ENCODE data around the gene NSMF.

NSMF gene

DNA sequence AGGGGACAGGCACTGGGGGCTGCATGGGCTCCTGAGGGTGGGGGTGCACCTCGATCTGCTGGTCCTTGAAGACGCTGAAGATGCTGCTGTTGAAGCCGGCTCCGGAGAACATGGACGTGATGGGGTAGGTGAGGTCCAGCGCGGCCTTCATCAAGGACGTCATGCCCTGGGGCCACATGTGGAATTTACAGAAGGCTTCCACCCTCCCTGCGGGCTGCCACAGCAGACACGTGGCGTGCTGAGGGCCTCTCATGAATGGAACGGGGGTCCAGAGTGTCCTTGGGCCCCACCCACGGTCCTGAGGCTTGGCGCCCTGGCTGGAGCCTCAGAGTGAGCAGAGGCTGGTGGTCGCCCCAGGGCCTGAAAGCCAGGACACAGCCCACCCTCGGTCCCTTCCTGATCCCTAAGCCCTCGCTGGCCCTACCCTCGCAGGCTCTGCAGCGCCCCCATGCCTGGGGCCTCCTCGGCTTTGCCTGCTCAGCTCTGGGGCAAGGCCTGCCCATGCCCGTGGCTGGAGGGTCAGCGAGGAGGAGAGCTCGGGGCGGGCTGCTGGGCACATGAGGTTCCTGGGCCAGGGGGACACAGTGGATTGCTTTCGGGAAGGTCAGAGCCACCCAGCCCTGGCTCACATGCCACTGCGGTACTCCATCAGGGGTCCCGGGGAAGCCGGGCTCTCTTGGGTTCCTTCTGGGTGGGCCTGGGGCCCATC is 5.3 kb upstream of the NSMF start:
- Histone ChIP-seq H3K4me1 (ENCODE audit: control extremely low read depth in 1 of 4, control insufficient read depth in 4 of 4, insufficient read depth in 4 of 4, low read length in 3 of 4) (peaks cover 3 to 44% (median 37%) of the 10 kb centered on the region in 4 experiments), H3K9me3 (ENCODE audit: control extremely low read depth in 1 of 5, control insufficient read depth in 4 of 5, insufficient read depth in 2 of 5, low read depth in 1 of 5, low read length in 4 of 5) (peaks cover 0 to 28% (median 0%) of the 10 kb centered on the region in 5 experiments), H3K36me3 (ENCODE audit: control insufficient read depth in 4 of 4, insufficient read depth in 4 of 4, low read length in 3 of 4) (no peaks in the 10 kb centered on the region), H3K4me3 (ENCODE audit: control insufficient read depth in 1 of 7, extremely low read depth in 1 of 7, insufficient read depth in 4 of 7, low read depth in 2 of 7, low read length in 6 of 7) (no peak overlapping the region), H3K27ac (ENCODE audit: insufficient read depth in 1 of 2, low read depth in 1 of 2, low read length in 2 of 2, poor library complexity in 1 of 2, severe bottlenecking in 2 of 2) (no peak overlapping the region), H3K27me3 (replicated peaks in 2 of 5; ENCODE audit: control insufficient read depth in 4 of 5, insufficient read depth in 5 of 5, low read length in 4 of 5) (peaks cover 0 to 27% (median 3%) of the 10 kb centered on the region in 5 experiments)
- DNase-seq, result no peak
- POLR2A ChIA-PET, result no interaction called here
- 97% methylated on average over 22 of the region's 28 CpGs for WGBS (ENCODE audit: insufficient coverage)
- CTCF ChIA-PET, result interaction anchor here (0.6 kb wide), 1 partner anchor 220 kb away, joined by 3 read pairs; no protein-coding TSS in a partner anchor

DNA sequence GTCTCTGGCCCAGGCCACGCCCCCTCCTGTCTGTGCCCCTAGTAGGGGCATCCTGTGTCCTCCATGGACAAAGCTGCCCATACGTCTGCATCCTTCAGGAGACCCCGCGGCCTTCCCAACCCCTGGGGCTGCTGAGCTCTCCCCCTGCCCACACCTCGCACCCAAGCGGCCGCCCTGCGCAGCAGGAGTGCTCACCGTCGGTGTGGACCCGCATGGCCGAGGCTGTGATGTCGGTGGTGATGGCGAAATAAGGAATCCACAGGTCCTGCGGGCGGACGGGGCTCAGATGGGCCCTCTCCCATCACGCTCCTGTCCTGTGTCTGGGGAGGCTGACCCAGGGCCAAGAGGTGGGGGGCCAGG is 4.8 kb upstream of the NSMF start:
- DNase-seq, result no peak
- no peak overlapping the region for H3K4me3 ChIP-seq (ENCODE audit: control insufficient read depth in 1 of 7, extremely low read depth in 1 of 7, insufficient read depth in 4 of 7, low read depth in 2 of 7, low read length in 6 of 7)
- ChIA-PET POLR2A (no interaction called here), CTCF (interaction anchor here (1.0 kb wide), 1 partner anchor 41 kb away, joined by 3 read pairs; the partner anchor contains the start of genes EXD3 and NOXA1)
- no peak overlapping the region for H3K27ac ChIP-seq (ENCODE audit: insufficient read depth in 1 of 2, low read depth in 1 of 2, low read length in 2 of 2, poor library complexity in 1 of 2, severe bottlenecking in 2 of 2)
- H3K9me3 ChIP-seq (ENCODE audit: control extremely low read depth in 1 of 5, control insufficient read depth in 4 of 5, insufficient read depth in 2 of 5, low read depth in 1 of 5, low read length in 4 of 5), result peaks cover 0 to 28% (median 0%) of the 10 kb centered on the region in 5 experiments
- no peaks in the 10 kb centered on the region for H3K36me3 ChIP-seq (ENCODE audit: control insufficient read depth in 4 of 4, insufficient read depth in 4 of 4, low read length in 3 of 4)
- H3K27me3 ChIP-seq (replicated peaks in 2 of 5; ENCODE audit: control insufficient read depth in 4 of 5, insufficient read depth in 5 of 5, low read length in 4 of 5), result peaks cover 0 to 27% (median 3%) of the 10 kb centered on the region in 5 experiments
- H3K4me1 ChIP-seq (ENCODE audit: control extremely low read depth in 1 of 4, control insufficient read depth in 4 of 4, insufficient read depth in 4 of 4, low read length in 3 of 4), result peaks cover 0 to 41% (median 38%) of the 10 kb centered on the region in 4 experiments
- WGBS (ENCODE audit: insufficient coverage), result 97% methylated on average over 8 of the region's 18 CpGs

DNA sequence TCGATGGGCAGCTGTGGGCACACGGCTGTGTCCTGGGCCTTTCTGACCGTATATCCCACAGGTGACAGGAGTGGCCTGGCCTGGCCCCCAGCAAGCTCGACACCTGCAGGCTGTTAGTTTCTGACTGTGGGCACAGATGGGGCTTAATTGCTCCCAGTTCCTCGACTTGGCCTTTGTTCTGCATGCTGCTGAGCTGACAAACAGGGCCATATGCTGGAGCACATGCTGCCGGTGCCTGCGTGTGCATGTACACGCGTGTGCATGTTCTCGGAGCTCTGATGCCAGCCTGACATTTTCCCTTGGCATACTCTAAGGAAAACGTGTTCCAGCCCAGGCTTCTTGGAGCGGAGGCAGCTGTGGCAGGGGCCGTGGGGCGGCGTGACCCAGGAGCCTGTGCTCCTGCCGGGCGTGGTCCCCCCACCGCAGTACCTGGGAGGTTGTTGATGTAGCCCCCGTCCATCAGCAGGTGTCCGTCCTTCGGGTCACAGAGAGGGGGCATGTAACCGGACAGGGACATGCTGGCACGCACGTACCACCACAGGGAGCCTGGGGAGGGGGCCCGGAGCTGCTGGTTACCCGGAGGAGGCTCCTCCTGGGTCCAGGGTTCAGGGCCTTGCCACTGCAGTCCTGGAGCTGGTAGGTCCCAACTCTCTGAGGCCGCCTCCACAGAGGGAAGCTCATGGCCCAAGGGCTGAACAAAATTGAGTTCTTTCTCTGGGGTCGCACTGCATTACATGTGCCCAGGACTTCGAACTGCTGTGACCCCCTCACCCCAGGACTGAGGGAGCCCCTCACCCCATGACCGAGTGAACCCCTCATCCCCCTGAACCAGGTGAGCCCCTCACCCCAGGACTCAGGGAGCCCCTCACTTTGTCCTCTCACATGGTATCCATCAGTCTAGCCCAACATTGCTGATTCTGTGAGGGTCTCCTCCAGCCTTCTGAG is 4.1 kb upstream of the NSMF start:
- DNase-seq, result no peak
- Histone ChIP-seq H3K4me1 (ENCODE audit: control extremely low read depth in 1 of 4, control insufficient read depth in 4 of 4, insufficient read depth in 4 of 4, low read length in 3 of 4) (peaks cover 0 to 45% (median 43%) of the 10 kb centered on the region in 4 experiments), H3K36me3 (ENCODE audit: control insufficient read depth in 4 of 4, insufficient read depth in 4 of 4, low read length in 3 of 4) (no peaks in the 10 kb centered on the region), H3K9me3 (ENCODE audit: control extremely low read depth in 1 of 5, control insufficient read depth in 4 of 5, insufficient read depth in 2 of 5, low read depth in 1 of 5, low read length in 4 of 5) (peaks cover 0 to 28% (median 0%) of the 10 kb centered on the region in 5 experiments), H3K4me3 (ENCODE audit: control insufficient read depth in 1 of 7, extremely low read depth in 1 of 7, insufficient read depth in 4 of 7, low read depth in 2 of 7, low read length in 6 of 7) (no peak overlapping the region), H3K27ac (ENCODE audit: insufficient read depth in 1 of 2, low read depth in 1 of 2, low read length in 2 of 2, poor library complexity in 1 of 2, severe bottlenecking in 2 of 2) (no peak overlapping the region), H3K27me3 (replicated peaks in 2 of 5; ENCODE audit: control insufficient read depth in 4 of 5, insufficient read depth in 5 of 5, low read length in 4 of 5) (peaks cover 0 to 26% (median 2%) of the 10 kb centered on the region in 5 experiments)
- POLR2A ChIA-PET, result no interaction called here
- CTCF ChIA-PET, result interaction anchor here (1.0 to 1.1 kb wide), 3 partner anchors 11 to 40 kb away, joined by 3 read pairs; partner anchors contain the start of genes EXD3 and NOXA1
- 93% methylated on average over 30 of the region's 30 CpGs for WGBS (ENCODE audit: insufficient coverage)

DNA sequence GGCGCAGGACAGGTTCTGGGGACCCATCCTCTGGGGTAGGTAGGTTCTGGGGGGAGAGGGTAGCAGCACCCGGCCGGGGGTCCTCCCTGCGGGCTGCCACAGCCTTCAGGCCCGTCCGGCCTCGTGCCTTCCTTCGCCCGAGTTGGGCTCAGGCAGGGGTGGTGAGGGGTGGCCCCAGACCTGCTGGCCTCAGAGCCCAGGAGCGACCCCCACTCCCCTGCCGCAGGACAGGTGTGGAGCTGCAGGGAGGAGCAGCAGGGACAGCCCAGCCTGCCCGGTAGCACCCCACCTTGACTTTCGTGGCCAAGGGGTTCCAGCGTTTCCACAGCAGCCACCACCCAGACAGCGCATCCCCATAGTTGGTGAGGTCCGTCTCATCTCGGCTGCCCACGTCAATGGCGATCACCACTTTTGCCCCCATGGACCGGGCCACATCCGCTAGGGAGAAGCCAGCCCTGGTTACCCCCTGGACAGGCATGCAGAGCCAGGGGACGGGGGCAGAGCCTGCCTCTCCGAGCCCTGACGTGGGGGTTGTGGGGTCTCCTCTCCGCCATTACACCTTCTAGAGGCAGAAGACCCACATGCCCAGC is 3.4 kb upstream of the NSMF start:
- Histone ChIP-seq H3K27ac (ENCODE audit: insufficient read depth in 1 of 2, low read depth in 1 of 2, low read length in 2 of 2, poor library complexity in 1 of 2, severe bottlenecking in 2 of 2) (no peak overlapping the region), H3K36me3 (ENCODE audit: control insufficient read depth in 4 of 4, insufficient read depth in 4 of 4, low read length in 3 of 4) (peaks cover 0 to under 1% (median 0%) of the 10 kb centered on the region in 4 experiments), H3K27me3 (replicated peaks in 2 of 5; ENCODE audit: control insufficient read depth in 4 of 5, insufficient read depth in 5 of 5, low read length in 4 of 5) (peaks cover 0 to 21% (median 0%) of the 10 kb centered on the region in 5 experiments), H3K9me3 (ENCODE audit: control extremely low read depth in 1 of 5, control insufficient read depth in 4 of 5, insufficient read depth in 2 of 5, low read depth in 1 of 5, low read length in 4 of 5) (peaks cover 0 to 28% (median 0%) of the 10 kb centered on the region in 5 experiments), H3K4me1 (ENCODE audit: control extremely low read depth in 1 of 4, control insufficient read depth in 4 of 4, insufficient read depth in 4 of 4, low read length in 3 of 4) (peaks cover 0 to 50% (median 48%) of the 10 kb centered on the region in 4 experiments), H3K4me3 (ENCODE audit: control insufficient read depth in 1 of 7, extremely low read depth in 1 of 7, insufficient read depth in 4 of 7, low read depth in 2 of 7, low read length in 6 of 7) (peak overlapping the region in 2 of 7 experiments; percentile 42 to 54)
- no peak for DNase-seq
- 93% methylated on average over 23 of the region's 25 CpGs for WGBS (ENCODE audit: insufficient coverage)
- ChIA-PET POLR2A (interaction anchor here (1.0 kb wide), 1 partner anchor 8 kb away, joined by 3 read pairs; no protein-coding TSS in a partner anchor), CTCF (interaction anchor here (1.0 to 1.1 kb wide), 2 partner anchors 11 to 17 kb away, joined by 3 read pairs; no protein-coding TSS in a partner anchor)

DNA sequence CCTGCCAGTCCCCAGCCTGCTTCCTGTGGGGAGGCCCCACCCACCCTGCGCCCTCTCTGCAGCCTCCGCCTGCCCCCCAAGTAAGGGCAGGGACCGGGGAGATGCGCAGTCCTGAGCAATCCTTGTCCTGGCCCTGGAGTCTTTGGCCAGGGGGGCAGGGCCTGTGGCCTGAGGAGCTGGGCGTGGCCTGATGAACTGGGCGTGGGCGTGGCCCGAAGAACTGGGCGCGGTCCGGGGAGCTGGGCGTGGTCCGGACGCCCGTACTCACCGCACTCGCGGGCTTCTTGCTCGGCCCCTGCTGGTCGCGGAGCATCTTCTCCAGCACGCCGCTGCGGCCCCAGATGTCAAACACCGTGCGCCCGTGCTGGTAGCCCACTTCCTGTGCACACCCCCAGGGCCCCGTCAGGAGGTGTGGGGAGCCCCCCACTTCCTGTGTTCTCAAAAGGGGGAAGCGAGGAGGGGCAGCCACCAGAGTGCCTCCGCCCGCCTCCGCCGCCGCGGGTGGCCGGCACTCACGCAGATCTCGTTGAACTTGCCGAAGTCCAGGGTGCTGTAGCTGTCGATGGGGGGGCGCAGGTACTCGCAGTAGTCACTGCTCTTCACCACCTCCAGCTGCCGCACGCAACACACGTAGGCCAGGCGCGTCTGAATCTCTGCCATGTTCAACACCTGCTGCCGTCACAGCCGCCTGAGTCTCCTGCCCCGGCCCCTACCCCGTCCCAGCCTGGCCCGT is 2.7 kb upstream of the NSMF start:
- 14% methylated on average over 50 of the region's 52 CpGs for WGBS (ENCODE audit: insufficient coverage)
- H3K9me3 ChIP-seq (ENCODE audit: control extremely low read depth in 1 of 5, control insufficient read depth in 4 of 5, insufficient read depth in 2 of 5, low read depth in 1 of 5, low read length in 4 of 5), result peaks cover 0 to 28% (median 0%) of the 10 kb centered on the region in 5 experiments
- POLR2A ChIA-PET, result interaction anchor here (0.7 to 1.0 kb wide), 2 partner anchors 9 to 422 kb away, joined by 3 read pairs; no protein-coding TSS in a partner anchor
- peaks cover 0 to 54% (median 48%) of the 10 kb centered on the region in 4 experiments for H3K4me1 ChIP-seq (ENCODE audit: control extremely low read depth in 1 of 4, control insufficient read depth in 4 of 4, insufficient read depth in 4 of 4, low read length in 3 of 4)
- peaks cover 0 to 8% (median 0%) of the 10 kb centered on the region in 4 experiments for H3K36me3 ChIP-seq (ENCODE audit: control insufficient read depth in 4 of 4, insufficient read depth in 4 of 4, low read length in 3 of 4)
- H3K27me3 ChIP-seq (replicated peaks in 2 of 5; ENCODE audit: control insufficient read depth in 4 of 5, insufficient read depth in 5 of 5, low read length in 4 of 5), result peaks cover 0 to 15% (median 0%) of the 10 kb centered on the region in 5 experiments
- H3K4me3 ChIP-seq (ENCODE audit: control insufficient read depth in 1 of 7, extremely low read depth in 1 of 7, insufficient read depth in 4 of 7, low read depth in 2 of 7, low read length in 6 of 7), result peak overlapping the region in 3 of 7 experiments; percentile 36 to 55 (median 54)
- no peak overlapping the region for H3K27ac ChIP-seq (ENCODE audit: insufficient read depth in 1 of 2, low read depth in 1 of 2, low read length in 2 of 2, poor library complexity in 1 of 2, severe bottlenecking in 2 of 2)
- CTCF ChIA-PET, result no interaction called here
- peak; percentile 94 to 98 (median 98) for DNase-seq

DNA sequence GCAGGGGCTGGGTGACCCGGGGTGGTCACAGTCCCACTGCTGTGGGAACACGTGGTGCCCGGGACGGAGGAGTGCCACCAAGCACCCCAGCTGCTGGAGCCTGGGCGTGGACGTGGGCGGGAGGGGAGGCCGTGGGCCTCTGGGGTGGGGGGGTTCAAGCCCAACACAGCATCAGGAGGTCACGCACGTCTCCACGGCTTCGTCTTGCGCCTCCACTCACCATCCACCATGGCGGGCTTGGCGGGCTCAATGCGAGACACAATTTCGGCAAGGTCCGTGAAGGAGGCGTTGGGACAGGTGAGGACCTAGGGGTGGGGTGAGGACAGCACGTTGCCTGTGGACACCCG is 2.2 kb upstream of the NSMF start:
- CTCF ChIA-PET, result no interaction called here
- Histone ChIP-seq H3K9me3 (ENCODE audit: control extremely low read depth in 1 of 5, control insufficient read depth in 4 of 5, insufficient read depth in 2 of 5, low read depth in 1 of 5, low read length in 4 of 5) (peaks cover 0 to 25% (median 0%) of the 10 kb centered on the region in 5 experiments), H3K4me1 (ENCODE audit: control extremely low read depth in 1 of 4, control insufficient read depth in 4 of 4, insufficient read depth in 4 of 4, low read length in 3 of 4) (peaks cover 0 to 56% (median 48%) of the 10 kb centered on the region in 4 experiments), H3K27me3 (replicated peaks in 2 of 5; ENCODE audit: control insufficient read depth in 4 of 5, insufficient read depth in 5 of 5, low read length in 4 of 5) (peaks cover 0 to 15% (median 0%) of the 10 kb centered on the region in 5 experiments), H3K27ac (ENCODE audit: insufficient read depth in 1 of 2, low read depth in 1 of 2, low read length in 2 of 2, poor library complexity in 1 of 2, severe bottlenecking in 2 of 2) (no peak overlapping the region), H3K36me3 (ENCODE audit: control insufficient read depth in 4 of 4, insufficient read depth in 4 of 4, low read length in 3 of 4) (peaks cover 0 to 13% (median 0%) of the 10 kb centered on the region in 4 experiments), H3K4me3 (ENCODE audit: control insufficient read depth in 1 of 7, extremely low read depth in 1 of 7, insufficient read depth in 4 of 7, low read depth in 2 of 7, low read length in 6 of 7) (peak overlapping the region in 2 of 7 experiments; percentile 54 to 55)
- DNase-seq, result no peak
- WGBS (ENCODE audit: insufficient coverage), result 70% methylated on average over 7 of the region's 21 CpGs
- POLR2A ChIA-PET, result interaction anchor here (0.7 to 1.0 kb wide), 2 partner anchors 9 to 422 kb away, joined by 3 read pairs; no protein-coding TSS in a partner anchor

Data from common myeloid progenitor, CD34-positive (primary cell).